IPS-11a (cell line): ENCODE measurements around the gene NCMAP.
"Not testable (repeated sequence)": the region's sequence is repeated elsewhere in the genome, so short reads cannot be mapped to it uniquely, and the experiment has no call there.

Experiments used
- H3K4me3 ChIP-seq: one replicate; pipeline ENCODE4 v1.5.1; 2013; ENCODE audit warnings: low read depth, low read length, control low read depth

The NCMAP gene

GRCh38 chr1:24555591-24556413, at the start of gene NCMAP:
NCMAP (plus strand) TSS chr1:24556087; CDS start chr1:24595431, 39,344 bp downstream.
- peak within 1 kb of the TSS; percentile 29 for H3K4me3 ChIP-seq

GRCh38 chr1:24506691-24507381, 49.1 kb upstream of the NCMAP start:
- H3K4me3 ChIP-seq = no peak overlapping the region

GRCh38 chr1:24507405-24507804, 48.5 kb upstream of the NCMAP start:
- H3K4me3 ChIP-seq = no peak overlapping the region

GRCh38 chr1:24508911-24509310, 47.0 kb upstream of the NCMAP start:
- no peak overlapping the region for H3K4me3 ChIP-seq

GRCh38 chr1:24513706-24514105, 42.2 kb upstream of the NCMAP start:
- no peak overlapping the region for H3K4me3 ChIP-seq

GRCh38 chr1:24514946-24515345, 40.9 kb upstream of the NCMAP start:
- H3K4me3 ChIP-seq = no peak overlapping the region

- not testable (repeated sequence) for H3K4me3 ChIP-seq
Observed at GRCh38 chr1:24515671-24516209, 40.1 kb upstream of the NCMAP start.

GRCh38 chr1:24516506-24516905, 39.4 kb upstream of the NCMAP start:
- H3K4me3 ChIP-seq = no peak overlapping the region

GRCh38 chr1:24517898-24518297, 38.0 kb upstream of the NCMAP start:
- no peak overlapping the region for H3K4me3 ChIP-seq

- not testable (repeated sequence) for H3K4me3 ChIP-seq
Observed at GRCh38 chr1:24520282-24520681, 35.6 kb upstream of the NCMAP start.

GRCh38 chr1:24525606-24526005, 30.3 kb upstream of the NCMAP start:
- H3K4me3 ChIP-seq = no peak overlapping the region

- H3K4me3 ChIP-seq = no peak overlapping the region
Observed at GRCh38 chr1:24526045-24526444, 29.8 kb upstream of the NCMAP start.

GRCh38 chr1:24526940-24527542, 28.8 kb upstream of the NCMAP start:
- H3K4me3 ChIP-seq = no peak overlapping the region

- H3K4me3 ChIP-seq = no peak overlapping the region
Observed at GRCh38 chr1:24528744-24529143, 27.1 kb upstream of the NCMAP start.

- H3K4me3 ChIP-seq = not testable (repeated sequence)
Observed at GRCh38 chr1:24529292-24529691, 26.6 kb upstream of the NCMAP start.

- no peak overlapping the region for H3K4me3 ChIP-seq
Observed at GRCh38 chr1:24535021-24535424, 20.9 kb upstream of the NCMAP start.

- no peak overlapping the region for H3K4me3 ChIP-seq
Observed at GRCh38 chr1:24535778-24536177, 20.1 kb upstream of the NCMAP start.

GRCh38 chr1:24536391-24536840, 19.5 kb upstream of the NCMAP start:
- no peak overlapping the region for H3K4me3 ChIP-seq

GRCh38 chr1:24540051-24540905, 15.6 kb upstream of the NCMAP start:
- no peak overlapping the region for H3K4me3 ChIP-seq

GRCh38 chr1:24540906-24541710, 14.8 kb upstream of the NCMAP start:
- no peak overlapping the region for H3K4me3 ChIP-seq
